Stimulated activated CD4-positive, alpha-beta T cell treated with anti-CD3 and anti-CD28 coated beads, Interleukin-1b, Interleukin-23, amount 100 ng/mL, for 48 hours (primary cell): ENCODE measurements around the gene PACC1.
"Not testable (repeated sequence)": the region's sequence is repeated elsewhere in the genome, so short reads cannot be mapped to it uniquely, and the experiment has no call there.

Source experiments
- DNase-seq: peaks from one replicate; pipeline ENCODE4 v3.0.0-alpha.2; 2020

PACC1 gene

DNA sequence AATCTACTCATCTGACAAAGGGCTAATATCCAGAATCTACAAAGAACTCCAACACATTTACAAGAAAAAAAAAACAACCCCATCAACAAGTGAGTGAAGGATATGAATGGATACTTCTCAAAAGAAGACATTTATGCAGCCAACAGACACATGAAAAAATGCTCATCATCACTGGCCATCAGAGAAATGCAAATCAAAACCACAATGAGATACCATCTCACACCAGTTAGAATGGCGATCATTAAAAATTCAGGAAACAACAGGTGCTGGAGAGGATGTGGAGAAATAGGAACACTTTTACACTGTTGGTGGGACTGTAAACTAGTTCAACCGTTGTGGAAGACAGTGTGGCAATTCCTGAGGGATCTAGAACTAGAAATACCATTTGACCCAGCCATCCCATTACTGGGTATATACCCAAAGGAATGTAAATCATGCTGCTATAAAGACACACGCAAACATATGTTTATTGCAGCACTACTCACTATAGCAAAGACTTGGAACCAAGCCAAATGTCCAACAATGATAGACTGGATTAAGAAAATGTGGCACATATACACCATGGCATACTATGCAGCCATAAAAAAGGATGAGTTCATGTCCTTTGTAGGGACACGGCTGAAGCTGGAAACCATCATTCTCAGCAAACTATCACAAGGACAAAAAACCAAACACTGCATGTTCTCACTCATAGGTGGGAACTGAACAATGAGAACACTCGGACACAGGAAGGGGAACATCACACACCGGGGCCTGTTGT, 18.8 kb downstream of the PACC1 start:
- not testable (repeated sequence) for DNase-seq

DNA sequence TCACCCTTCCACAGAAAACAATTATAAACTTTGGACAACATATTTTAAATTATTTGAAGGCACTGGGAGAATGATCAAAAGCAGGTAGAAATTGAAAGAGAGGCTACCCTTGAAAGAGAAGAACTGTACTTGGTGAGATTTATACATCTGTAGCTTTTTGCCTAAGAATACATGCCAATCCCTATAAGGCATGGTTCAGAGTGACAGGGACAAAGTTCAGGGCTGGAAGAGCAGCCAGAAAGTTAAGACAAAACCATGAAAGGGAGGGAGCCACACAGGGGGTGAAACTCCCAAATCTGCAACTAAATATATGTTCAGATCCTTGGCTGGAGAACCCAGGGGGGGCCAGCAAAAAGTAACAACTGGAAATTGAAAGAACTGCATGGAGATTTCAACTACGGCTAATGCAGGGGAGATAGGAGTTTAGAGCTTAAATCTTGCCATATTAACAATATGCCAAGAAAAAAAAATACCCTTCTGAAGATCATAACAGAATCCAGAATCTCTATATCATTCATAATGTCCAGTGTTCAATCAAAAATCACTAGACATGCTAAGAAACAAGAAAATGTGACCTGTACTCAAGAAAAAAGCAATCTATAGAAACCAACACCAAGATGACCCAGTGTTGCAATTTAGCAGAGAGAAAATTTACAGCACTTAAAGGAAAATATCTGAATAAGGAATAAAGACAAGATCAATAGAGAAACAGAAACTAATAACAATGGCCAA, 25.5 kb downstream of the PACC1 start:
- no peak for DNase-seq

DNA sequence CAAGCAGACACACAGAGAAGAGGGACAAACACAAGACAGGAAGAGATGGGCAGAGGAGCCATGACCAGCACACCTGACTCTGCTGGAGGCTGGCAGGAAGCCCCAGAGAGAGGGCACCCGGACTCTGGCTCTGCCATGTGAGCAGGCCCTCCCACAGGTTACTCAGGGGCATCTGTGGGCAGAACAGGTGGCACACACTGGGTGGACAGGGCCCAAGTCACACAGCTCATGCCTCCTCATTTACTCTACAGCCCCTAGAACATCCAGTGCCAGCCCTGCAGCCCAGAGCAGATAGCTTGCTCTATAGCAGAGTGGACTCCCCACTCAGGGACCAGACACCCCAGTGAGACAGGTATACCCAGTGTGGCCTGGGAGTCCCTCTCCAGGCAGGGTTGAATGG, 28.7 kb downstream of the PACC1 start:
- DNase-seq: no peak

DNA sequence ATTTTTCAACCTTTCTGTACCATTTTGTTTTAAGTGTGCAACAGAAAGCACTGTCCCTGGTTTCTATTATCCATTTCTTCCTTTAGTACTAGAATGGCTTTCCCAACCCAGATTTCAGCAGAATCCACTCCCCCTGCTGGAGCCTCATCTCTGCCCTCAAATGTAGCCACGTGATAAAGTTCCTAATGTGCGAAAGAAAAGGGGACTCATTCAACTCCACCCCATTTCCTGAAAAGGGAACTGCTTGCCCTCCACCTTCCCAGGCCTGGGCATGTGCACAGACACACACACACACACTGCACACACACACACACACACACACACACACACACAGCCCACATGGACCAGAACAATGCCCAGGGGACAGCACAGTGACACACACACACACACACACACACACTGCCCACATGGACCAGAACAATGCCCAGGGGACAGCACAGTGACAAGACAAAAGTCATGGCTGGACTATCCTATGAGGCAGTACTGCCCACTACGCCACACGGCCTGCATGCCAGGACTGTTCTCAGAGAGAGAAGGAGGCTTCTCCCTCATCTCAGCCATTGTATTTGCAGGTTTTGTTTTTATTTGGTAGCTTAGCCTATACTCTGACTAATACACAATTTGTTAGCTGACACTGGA, 33.2 kb downstream of the PACC1 start:
- DNase-seq: no peak

DNA sequence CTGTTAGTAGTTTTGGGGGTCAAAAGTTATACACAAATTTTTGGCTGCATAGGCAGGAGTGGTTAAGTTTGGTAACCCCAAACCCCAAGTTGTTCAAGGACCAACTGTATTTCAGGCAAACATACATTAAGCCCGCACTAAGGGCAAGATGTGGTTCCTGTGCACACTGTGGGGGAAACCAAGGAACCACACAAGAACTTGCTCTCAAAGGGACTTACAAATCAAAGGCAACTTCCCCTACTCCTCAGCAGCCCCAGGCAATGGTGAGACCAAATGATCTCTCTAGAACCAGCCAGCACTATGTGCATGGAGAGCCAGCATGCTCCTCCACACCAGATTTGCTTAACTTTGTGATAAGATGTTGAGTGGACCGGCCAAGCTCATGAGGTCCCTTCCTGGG, 35.3 kb downstream of the PACC1 start:
- no peak for DNase-seq

DNA sequence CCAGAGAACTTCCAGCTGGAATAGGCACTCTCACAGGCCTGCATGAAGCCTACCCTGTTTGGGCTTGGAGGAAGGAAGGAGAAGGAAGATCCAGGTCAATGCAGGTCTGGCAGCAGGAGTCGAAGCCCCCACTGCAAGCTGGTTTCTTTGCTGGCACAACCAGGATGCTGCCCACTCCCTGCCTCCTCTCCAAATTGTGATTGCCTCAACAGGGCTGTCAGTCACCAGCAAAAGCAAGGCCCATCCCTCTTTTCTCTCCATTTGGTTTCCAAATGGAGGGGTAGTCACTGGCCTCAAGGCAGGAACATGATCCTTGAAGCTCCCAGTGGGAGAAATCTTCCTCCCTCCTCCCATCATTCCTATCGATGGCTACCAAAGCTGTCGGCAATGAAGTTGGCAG, 37.0 kb downstream of the PACC1 start:
- DNase-seq: no peak

DNA sequence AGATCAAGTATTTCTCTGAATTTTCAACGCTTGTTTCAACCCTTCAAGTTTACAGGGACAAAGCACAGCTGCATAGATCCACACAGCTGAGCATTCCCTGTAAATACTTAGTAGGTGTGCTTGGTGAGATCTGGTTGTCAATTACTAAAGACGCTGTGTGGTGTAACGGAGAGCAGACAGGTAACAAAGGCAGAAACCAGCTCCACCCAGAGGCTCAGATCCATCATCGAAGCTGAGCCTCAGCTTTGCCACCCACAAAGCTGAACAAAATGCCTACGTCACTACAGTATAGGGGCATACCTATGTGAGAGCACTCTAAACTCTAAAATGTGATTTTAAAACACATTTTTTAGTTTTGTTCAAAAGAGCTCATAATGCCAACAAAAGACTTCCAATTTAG, 38.7 kb downstream of the PACC1 start:
- DNase-seq: no peak

DNA sequence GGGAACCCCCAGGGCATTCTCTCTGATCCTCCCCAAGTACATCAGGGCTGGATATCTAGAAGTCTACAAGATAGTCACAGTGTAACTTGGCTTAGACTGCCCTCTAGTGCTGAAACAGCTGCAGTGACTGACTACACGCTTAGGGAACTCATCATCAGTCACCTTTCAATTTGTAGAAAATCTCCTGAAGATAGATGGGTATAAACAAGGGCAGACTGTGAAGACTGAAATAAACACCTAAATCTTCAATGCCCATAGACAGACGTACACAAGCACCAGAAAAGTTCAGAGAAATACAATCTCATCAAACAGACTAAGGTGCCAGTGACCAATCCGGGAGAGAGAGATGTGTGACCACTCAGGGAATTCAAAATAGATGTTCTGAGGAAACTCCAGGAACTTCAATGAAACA, 46.6 kb downstream of the PACC1 start:
- peak; percentile 57 for DNase-seq

DNA sequence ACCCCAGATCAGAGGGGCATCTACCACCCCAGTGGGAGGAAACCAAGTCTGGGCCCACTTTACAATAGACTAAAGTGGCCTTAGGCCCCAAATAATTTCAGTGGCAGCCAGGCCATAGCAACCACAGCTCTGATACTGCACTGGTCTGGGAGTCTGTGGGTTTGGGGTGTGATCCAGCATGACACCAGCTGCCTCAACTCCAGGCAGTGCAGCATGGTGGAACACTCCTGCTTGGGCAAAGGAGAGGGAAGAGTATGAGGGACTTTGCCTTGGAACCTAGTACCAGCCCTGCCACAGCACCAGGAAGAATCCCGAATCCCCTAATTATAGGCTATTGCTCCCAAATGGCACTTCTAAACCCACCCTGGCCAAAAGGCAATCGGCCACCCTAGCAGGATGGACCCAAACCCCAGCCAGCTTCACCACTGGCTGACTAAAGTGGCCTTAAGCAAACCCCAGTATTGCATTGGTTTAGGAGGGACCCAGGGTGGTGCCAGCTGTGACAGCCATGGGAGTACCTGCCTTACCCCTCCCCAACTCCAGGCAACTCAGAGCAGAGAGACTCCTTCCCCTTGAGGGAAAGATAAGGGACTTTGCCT, 47.1 kb downstream of the PACC1 start:
- DNase-seq: no peak

DNA sequence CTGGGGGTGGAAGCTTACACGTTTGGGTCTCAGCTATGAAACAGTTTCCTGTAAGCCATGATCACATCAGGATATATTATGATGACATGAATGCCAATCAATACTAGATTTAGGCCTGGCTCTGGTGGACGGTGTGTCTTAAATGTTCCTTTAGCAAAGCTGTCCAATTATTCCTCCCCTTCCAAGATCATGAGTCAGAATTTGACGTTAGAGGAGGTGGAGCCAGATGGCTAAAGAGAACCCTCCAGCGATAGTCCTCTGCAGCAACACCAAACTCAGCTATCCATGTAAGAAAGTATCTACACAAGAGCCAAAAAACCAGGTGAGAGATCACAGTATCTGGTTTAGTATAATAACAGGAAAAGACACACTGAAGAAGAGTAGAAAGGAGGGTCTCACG, 47.8 kb downstream of the PACC1 start:
- DNase-seq: no peak

DNA sequence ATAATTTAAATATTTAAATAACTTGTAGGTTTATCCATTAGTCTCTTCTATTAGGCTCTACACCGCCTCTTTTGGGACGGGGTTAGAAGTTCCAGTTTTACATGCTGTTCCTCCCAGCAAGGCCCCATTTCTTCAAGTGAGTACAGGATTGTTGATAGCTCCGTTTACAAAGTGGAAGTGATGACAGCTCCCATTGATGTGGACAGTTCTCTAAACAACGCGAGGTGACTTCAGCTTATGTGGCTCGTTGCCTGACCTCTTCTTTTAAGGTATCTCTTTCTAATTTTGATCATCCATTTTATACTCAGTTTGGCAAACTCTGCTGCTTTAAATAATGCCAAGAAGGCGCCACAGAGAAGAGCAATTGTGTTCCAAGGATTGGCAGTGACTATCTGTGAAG, 49.7 kb downstream of the PACC1 start:
- DNase-seq: no peak

DNA sequence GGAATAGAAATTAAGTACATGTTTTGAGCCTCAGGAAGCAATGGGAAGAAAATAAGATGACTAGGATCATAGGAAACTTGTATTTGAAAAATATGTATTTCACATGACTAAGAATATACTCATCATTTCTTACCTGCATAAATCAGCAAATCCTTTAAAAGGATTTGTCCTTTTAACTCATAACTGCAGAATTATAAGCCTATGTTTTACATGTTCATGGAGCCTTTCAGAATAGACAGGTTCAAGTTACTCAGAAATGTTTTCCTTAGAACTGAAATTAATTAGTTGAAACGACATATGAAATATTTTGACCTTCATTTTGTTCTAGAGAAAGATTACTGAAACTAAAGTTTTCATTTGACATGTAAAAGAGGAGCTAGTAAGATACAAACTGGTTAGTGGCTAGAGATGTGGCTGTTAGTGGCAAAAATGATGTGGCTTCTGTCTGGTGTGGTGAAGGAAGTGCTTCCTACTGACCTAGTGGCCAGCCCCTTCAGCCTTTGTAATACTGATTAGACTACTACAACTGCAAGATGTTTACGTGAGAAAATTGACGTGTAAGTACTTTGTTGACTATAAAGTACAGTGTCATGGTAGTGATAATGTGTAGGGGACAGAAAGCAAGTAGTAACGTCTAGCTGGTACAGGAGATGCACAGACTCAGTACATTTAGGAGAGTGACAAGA, 54.7 kb downstream of the PACC1 start:
- DNase-seq: peak; percentile 35

DNA sequence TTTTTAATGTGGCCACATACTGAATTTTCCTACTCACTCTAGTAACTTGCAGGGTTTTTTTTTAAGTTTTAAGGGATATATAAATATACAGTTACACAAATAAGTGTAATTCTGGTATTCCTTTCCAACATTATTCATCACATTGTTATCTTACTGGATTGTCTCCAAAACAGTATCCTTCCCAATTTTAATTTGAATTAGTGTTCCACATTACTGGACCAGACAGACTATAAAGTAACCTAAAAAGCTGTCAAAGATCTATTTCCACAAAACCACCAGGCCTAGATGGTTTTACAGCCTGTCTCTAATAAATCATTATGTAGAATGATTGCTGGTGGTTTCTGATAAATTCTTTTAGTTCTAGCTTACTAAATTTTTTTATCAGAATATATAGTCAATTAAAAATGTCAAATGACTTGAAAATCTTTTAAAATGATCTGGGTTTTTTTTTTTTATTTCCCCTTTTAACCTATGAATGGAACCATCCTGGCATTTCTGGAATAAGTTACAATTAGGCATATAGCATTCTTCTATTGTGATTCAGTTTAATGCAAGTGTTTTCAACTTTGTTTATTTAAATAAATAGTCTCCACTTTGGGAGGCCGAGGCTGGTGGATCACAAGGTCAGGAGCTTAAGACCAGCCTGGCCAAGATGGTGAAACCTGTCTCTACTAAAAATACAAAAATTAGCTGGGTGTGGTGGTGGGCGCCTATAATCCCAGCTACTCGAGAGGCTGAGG, 59.3 kb downstream of the PACC1 start:
- no peak for DNase-seq

DNA sequence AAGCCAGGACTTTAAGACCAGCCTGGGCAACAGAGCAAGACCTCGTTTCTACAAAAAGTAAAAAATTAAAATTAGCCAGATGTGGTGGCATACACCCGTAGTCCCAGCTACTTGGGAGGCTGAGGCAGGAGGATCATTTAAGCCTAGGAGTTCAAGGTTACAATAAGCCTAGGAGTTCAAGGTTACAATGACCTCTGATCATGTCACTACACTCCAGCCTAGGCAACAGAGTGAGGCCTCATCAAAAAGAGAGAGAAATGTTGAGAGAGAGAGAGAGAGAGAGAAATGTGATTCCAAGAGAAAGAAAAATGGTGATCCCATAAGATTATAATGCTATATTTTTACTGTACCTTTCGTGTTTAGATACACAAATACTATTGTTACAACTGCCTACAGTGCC, 60.2 kb downstream of the PACC1 start:
- no peak for DNase-seq

DNA sequence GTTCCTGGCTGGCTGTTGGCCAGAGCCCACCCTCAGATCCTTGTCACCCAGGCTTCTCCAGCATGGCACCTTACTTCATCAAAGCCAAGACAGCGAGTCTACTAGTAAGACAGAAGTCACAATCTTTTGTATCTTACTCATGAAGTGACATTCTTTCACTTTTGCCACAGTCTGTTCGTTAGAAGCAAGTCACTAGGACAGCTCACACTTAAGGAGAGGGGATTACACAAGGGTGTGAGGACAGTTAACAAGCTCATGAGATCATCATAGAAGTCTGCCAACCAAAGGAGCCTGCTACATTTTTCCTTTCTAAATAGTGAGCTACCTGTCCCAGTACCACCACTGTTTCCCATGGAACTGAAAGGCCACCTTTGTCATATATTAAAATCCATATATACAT, 61.5 kb downstream of the PACC1 start:
- DNase-seq: no peak

DNA sequence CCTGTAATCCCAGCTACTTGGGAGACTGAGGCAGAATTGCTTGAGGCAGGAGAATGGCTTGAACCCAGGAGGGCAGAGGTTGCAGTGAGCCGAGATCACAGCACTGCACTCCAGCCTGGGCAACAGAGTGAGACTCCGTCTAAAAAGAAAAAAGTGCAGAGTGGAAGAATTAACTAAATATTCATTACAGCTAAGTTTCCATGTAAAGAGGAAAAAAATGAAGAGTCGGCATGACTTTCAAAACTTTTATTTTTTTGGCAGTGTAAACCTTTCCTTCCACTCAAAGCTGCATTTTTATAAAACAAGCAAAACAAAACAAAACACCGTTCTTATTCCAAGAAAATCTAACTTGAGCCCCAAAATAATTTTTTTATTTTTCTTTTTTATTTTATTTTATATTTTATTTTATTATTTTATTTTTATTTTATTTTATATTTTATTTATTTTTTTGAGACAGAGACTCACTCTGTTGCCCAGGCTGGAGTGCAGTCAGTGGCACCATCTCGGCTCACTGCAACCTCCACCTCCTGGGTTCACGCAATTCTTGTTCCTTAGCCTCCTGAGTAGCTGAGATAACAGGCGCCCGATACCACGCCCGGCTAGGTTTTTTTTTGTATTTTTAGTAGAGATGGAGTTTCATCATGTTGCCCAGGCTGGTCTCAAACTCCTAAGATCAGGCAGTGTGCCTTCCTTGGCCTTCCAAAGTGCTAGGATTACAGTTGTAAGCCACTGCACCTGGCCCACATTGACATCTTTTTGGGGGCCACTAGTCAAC, 62.9 kb downstream of the PACC1 start:
- DNase-seq: no peak

DNA sequence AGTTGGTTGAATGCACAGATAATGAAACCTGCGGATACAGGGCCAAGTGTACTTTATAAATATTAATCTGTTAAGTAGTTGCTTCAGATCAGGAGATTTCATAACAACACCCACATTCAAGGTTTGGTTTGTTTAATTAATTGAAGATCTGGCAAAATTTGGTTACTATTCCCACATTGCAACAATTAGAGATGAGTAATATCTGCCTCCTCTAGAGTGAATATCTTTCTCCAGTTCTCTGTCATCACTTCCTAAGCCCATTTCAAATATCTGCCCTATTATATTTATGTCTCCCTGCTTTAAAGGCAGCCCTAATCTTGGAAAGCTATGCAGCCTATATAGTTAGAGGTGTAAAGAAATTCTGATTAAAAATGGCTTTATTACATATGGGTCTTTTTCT, 68.1 kb downstream of the PACC1 start:
- no peak for DNase-seq

DNA sequence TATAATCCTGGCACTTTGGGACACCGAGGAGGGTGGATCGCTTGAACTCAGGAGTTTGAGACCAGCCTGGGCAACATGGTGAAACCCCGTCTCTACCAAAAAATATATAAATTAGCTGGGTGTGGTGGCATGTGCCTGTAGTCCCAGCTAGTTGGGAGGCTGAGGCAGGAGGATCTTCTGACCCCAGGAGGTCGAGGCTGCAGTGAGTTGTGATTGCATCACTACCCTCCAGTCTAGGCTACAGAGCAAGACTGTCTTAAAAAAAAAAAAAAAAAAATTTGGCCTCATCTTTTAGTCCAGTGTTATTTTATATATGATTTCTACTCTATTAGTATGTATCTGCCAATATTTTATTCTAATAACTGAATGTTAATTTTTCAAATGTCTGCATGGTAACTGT, 69.8 kb downstream of the PACC1 start:
- DNase-seq: no peak

DNA sequence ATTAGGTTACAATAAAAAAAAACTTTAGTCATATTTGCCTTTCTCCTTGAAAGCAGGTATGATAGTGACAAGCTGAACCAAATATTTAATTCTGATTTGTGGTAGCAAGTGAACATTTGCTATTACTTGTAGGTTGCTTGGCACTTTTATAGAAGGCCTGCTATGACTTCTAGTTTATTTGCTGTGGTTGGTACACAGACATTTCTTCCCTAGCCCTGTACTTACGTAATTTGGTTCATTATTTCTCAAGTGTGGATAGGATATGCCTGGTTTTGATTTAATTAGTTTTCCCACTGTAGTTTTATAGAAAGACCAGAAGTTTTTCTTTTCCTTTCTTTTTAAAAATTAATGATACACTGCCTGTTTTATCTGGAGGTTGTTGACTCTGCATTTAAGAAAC, 73.6 kb downstream of the PACC1 start:
- DNase-seq: no peak

DNA sequence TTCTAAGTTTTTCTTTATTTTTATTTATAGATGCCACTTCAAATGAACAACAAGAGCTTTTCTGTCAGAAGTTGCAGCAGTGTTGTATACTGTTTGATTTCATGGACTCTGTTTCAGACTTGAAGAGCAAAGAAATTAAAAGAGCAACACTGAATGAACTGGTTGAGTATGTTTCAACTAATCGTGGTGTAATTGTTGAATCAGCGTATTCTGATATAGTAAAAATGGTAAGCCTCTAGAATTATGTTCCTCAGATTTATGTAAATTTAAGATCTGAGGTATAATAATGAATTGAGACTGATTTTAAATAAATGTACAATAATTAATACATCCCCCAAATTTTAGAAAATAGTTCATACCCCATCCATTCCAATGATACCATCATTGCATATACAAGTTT, 85.6 kb downstream of the PACC1 start:
- DNase-seq: no peak

DNA sequence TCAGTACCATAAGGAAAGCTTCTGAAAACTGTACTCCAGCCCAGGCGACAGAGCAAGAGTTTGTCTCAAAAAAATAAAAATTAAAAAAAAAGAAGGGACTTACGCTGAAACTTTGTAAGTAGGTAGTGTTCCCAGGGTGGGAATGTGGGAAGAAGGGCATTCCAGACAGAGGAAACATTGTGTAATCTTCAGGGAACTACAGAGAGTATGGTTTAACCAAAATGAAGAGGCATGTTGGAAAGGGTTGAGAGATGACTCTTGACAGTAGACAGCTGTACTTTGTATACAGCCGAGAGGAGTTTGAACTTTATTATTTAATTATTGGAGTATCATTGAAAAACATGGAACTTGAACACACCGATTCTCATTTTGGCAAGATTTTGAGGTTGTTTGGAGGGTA, 86.4 kb downstream of the PACC1 start:
- no peak for DNase-seq

DNA sequence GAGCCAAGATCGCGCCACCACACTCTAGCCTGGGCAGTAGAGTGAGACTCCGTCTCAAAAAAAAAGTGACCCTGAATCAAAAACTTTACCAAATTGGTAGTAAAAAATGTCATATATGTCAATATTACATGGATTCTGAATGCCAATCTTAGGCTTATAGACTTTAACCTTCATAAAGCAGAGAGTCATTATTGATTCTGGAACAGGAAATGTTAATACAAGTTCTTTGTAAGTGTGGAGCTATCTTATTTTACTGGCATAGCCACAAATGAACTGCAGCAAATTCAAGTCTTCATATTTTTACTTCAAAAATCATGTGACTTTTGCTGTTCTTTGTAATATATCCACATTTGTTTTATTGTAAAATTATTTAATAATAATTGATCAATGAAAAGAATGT, 88.1 kb downstream of the PACC1 start:
- no peak for DNase-seq
